Measurements from ENCODE around the gene CAMKK2. TPM values are rescaled to one million over a fixed set of nuclear protein-coding genes. Genes with fewer than 3 reads are reported as not detected.
"Not testable (repeated sequence)": the region's sequence is repeated elsewhere in the genome, so short reads cannot be mapped to it uniquely, and the experiment has no call there.

CAMKK2 gene
- total and polyA plus RNA-seq, 4 donors: 10.5 to 26.0 (median 20.5) TPM

- TF ChIP-seq REST (IDR thresholded peaks at IDR 0.05): no peak
Measured at GRCh38 chr12:121283388-121283787, 13.1 kb downstream of the CAMKK2 start (continued).

GRCh38 chr12:121282910-121283309, 13.6 kb downstream of the CAMKK2 start:
- H3K9me3 ChIP-seq (ENCODE audit: control insufficient read depth in 4 of 4, low read length in 3 of 4); H3K36me3 ChIP-seq (ENCODE audit: control insufficient read depth in 4 of 4, insufficient read depth in 3 of 4, low read depth in 1 of 4, low read length in 3 of 4); H3K9ac ChIP-seq (ENCODE audit: low read depth in 1 of 2, low read length in 2 of 2); H3K27ac ChIP-seq (ENCODE audit: low read depth in 1 of 2, low read length in 2 of 2); H3K27me3 ChIP-seq (ENCODE audit: control insufficient read depth in 4 of 4, insufficient read depth in 4 of 4, low read length in 3 of 4); H3K4me3 ChIP-seq (ENCODE audit: low read depth in 1 of 3, low read length in 3 of 3): not testable (repeated sequence)
- peak; percentile 40 for DNase-seq (ENCODE audit: low spot score)
- 95% methylated on average over 11 of the region's 11 CpGs for WGBS
- peaks cover 0 to 18% (median 13%) of the 10 kb centered on the region in 4 donors for H3K4me1 ChIP-seq (ENCODE audit: control insufficient read depth in 4 of 4, insufficient read depth in 4 of 4, low read length in 3 of 4)

DNA sequence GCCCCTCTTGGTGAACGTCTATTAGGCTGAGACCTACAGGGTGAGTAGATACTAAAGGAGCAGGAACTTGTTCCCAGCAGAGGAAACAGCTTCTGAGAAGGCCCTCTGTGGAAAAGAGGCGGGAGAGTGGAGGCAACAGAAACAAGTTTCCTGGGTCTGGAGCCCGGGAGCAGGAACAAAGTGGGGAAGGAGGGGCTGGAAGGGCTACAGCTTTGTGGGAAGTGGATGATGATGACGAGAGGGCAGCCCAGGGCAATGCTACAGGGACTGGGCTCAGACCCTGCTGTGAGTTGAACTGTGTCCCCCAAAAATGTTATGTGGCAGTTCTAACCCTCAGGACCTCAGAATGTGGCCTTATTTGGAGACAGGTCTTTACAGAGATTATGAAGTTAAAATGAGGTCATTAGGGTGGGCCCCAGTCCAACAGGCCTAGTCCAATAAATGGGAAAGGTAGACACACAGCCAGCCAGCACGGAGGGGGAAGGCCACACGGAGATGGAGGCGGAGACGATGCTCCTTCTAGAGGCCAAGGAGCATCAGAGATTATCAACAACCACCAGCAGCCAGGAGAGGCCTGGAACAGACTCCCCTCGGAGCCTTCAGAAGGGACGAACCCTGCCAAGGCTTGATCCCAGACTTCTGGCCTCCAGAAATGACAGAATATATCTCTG, 14.3 kb downstream of the CAMKK2 start:
- 83% methylated on average over 10 of the region's 10 CpGs for WGBS
- H3K9me3 ChIP-seq (ENCODE audit: control insufficient read depth in 4 of 4, low read length in 3 of 4): no peaks in the 10 kb centered on the region
- H3K36me3 ChIP-seq (ENCODE audit: control insufficient read depth in 4 of 4, insufficient read depth in 3 of 4, low read depth in 1 of 4, low read length in 3 of 4): no peaks in the 10 kb centered on the region
- peaks cover 0 to 18% (median 13%) of the 10 kb centered on the region in 4 donors for H3K4me1 ChIP-seq (ENCODE audit: control insufficient read depth in 4 of 4, insufficient read depth in 4 of 4, low read length in 3 of 4)
- no peak overlapping the region for H3K4me3 ChIP-seq (ENCODE audit: low read depth in 1 of 3, low read length in 3 of 3)
- H3K9ac ChIP-seq (ENCODE audit: low read depth in 1 of 2, low read length in 2 of 2): no peak overlapping the region
- TF ChIP-seq NR2F2 (IDR thresholded peaks at IDR 0.05) (peak; percentile 39), RAD21 (IDR thresholded peaks at IDR 0.05) (no peak)
- DNase-seq (ENCODE audit: low spot score): no peak
- H3K27ac ChIP-seq (ENCODE audit: low read depth in 1 of 2, low read length in 2 of 2): peak overlapping the region; percentile 10 to 13
- no peaks in the 10 kb centered on the region for H3K27me3 ChIP-seq (ENCODE audit: control insufficient read depth in 4 of 4, insufficient read depth in 4 of 4, low read length in 3 of 4)

- H3K4me1 ChIP-seq (ENCODE audit: control insufficient read depth in 4 of 4, insufficient read depth in 4 of 4, low read length in 3 of 4): peaks cover 0 to 18% (median 13%) of the 10 kb centered on the region in 4 donors
- H3K4me3 ChIP-seq (ENCODE audit: low read depth in 1 of 3, low read length in 3 of 3); H3K9ac ChIP-seq (ENCODE audit: low read depth in 1 of 2, low read length in 2 of 2); H3K27ac ChIP-seq (ENCODE audit: low read depth in 1 of 2, low read length in 2 of 2); H3K36me3 ChIP-seq (ENCODE audit: control insufficient read depth in 4 of 4, insufficient read depth in 3 of 4, low read depth in 1 of 4, low read length in 3 of 4); H3K9me3 ChIP-seq (ENCODE audit: control insufficient read depth in 4 of 4, low read length in 3 of 4); DNase-seq (ENCODE audit: low spot score); H3K27me3 ChIP-seq (ENCODE audit: control insufficient read depth in 4 of 4, insufficient read depth in 4 of 4, low read length in 3 of 4): not testable (repeated sequence)
- WGBS: 96% methylated on average over 14 of the region's 14 CpGs
Measured at GRCh38 chr12:121281116-121281515, 15.4 kb downstream of the CAMKK2 start.

DNA sequence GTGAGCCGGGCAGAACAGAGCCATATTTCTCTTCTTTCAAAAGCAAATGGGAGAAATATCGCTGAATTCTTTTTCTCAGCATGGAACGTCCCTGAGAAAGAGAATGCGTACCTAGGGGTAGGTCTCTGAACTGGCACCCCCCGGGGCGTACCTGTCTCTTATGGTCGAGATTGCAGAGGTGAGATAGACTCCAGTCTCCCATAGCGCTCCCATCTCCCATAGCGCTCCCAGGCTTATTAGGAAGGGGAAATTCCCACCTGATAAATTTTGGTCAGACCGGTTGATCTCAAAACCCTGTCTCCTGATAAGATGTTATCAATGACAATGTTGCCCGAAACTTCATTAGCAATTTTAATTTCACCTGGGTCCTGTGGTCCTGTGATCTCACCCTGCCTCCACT, 16.0 kb downstream of the CAMKK2 start:
- not testable (repeated sequence) for H3K4me3 ChIP-seq (ENCODE audit: low read depth in 1 of 3, low read length in 3 of 3); H3K27ac ChIP-seq (ENCODE audit: low read depth in 1 of 2, low read length in 2 of 2); H3K9ac ChIP-seq (ENCODE audit: low read depth in 1 of 2, low read length in 2 of 2); H3K36me3 ChIP-seq (ENCODE audit: control insufficient read depth in 4 of 4, insufficient read depth in 3 of 4, low read depth in 1 of 4, low read length in 3 of 4); DNase-seq (ENCODE audit: low spot score); H3K27me3 ChIP-seq (ENCODE audit: control insufficient read depth in 4 of 4, insufficient read depth in 4 of 4, low read length in 3 of 4); H3K9me3 ChIP-seq (ENCODE audit: control insufficient read depth in 4 of 4, low read length in 3 of 4)
- peaks cover 0 to 18% (median 13%) of the 10 kb centered on the region in 4 donors for H3K4me1 ChIP-seq (ENCODE audit: control insufficient read depth in 4 of 4, insufficient read depth in 4 of 4, low read length in 3 of 4)
- 93% methylated on average over 11 of the region's 11 CpGs for WGBS

Measured in liver (tissue), 9 donors.